ENCODE results near the gene ROPN1. TPM values are rescaled to one million over a fixed set of nuclear protein-coding genes. Genes with fewer than 3 reads are reported as not detected.
"Not testable (repeated sequence)": the region's sequence is repeated elsewhere in the genome, so short reads cannot be mapped to it uniquely, and the experiment has no call there.

Gene ROPN1
- not detected in 2 replicates for total RNA-seq (2014; rRNA removed; shearing (Covaris generic))
- not detected in 2 replicates for total RNA-seq (2022)
- not detected for Bru-seq, nascent RNA
- BruChase-seq, experiment 1, labeled RNA remaining after a 6-hour chase, result not detected
- percentile 5 among the genes with signal in this experiment for BruChase-seq, experiment 2, labeled RNA remaining after a 2-hour chase
- long read RNA-seq, result 0 reads

DNA sequence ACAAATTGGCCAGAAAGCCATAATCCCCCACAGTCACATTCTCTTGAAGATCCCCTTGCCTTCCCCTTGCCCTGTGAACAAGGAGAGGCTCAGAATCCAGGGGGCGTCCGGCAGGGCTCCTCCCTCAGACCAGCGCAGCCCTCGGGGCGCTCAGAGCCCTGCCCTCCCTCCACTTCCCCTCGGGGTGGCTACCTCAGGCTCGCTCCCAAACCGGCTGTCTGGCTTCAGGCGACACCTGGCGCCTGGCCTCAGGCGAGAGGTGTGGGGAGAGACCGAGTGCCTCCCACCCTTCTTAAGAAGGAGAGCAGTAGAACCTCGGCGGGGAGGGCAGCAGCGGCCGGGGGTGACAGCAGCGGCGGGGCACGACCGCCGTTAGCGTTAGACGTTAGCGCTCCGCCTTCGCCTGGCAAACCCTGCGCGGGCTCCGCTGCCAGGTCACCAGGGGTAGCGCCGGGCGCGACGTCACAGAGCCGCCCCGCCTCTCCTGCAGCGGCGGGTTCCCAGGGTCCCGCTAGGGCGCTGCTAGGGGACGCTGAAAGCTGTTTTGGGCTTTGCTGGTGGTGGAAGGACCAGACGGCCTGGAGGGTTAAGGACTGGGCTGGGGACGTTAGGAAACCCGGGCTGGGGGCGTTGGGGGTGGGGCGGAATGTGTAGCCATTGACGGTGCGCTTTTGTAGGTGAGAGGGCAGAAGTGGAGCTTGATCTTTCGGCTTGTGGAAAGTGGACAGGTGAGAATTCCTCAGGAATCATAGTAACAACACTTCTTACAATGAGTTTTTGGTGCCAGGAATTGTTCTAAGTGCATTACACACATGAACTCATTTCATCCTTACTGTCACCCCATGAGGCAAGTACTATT, at the start of gene ROPN1:
ROPN1 (minus strand) TSS at position 395 of the 859 bp plus-strand sequence. CDS start 11,643 bp downstream, outside the sequence.
- H3K4me3 ChIP-seq (ENCODE audit: low read depth, low read length, poor library complexity, severe bottlenecking); H3K4me1 ChIP-seq (ENCODE audit: insufficient read depth, low read length, poor library complexity, severe bottlenecking); H3K9me3 ChIP-seq (ENCODE audit: low read length); H3K36me3 ChIP-seq (ENCODE audit: insufficient read depth, low read length); DNase-seq (ENCODE audit: low spot score); H3K27ac ChIP-seq (ENCODE audit: low read depth, low read length, poor library complexity, severe bottlenecking); H3K79me2 ChIP-seq (ENCODE audit: insufficient read depth, low read depth, low read length); BruUV-seq (replicated peaks); CTCF ChIA-PET (ENCODE audit: unreplicated experiment); H4K20me1 ChIP-seq (ENCODE audit: insufficient read depth, low read length); POLR2A ChIA-PET; H3K9me2 ChIP-seq (ENCODE audit: insufficient read depth, low read length); H2AFZ ChIP-seq (ENCODE audit: low read length); H3K4me2 ChIP-seq (ENCODE audit: low read length); intact Hi-C loops (cut with micrococcal nuclease; ENCODE audit: unreplicated experiment): not testable (repeated sequence)

DNA sequence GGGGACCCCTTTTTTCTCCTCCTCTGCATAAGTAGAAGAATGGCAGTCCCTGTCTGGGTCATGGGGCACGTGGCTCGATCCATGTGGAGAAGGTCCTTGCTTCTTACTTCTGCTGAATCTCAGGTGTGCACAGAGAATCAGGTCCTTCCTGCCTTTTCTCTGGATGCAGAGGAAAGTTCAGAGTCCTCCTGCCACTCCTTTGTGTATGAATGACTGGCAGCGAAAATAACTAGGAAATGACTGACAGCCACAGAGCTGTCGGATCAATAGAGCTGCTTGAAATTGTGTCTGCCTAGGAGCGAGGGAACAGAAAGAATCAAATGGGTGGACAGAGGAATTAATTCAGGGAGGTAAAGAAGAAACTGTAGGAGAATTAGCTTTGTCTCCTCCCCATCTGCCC, 49.6 kb upstream of the ROPN1 start:
- Histone ChIP-seq H2AFZ (ENCODE audit: low read length) (no peak overlapping the region), H3K9me3 (ENCODE audit: low read length) (no peaks in the 10 kb centered on the region), H3K4me3 (ENCODE audit: low read depth, low read length, poor library complexity, severe bottlenecking) (no peak overlapping the region), H3K27ac (ENCODE audit: low read depth, low read length, poor library complexity, severe bottlenecking) (no peak overlapping the region), H3K9me2 (ENCODE audit: insufficient read depth, low read length) (no peaks in the 10 kb centered on the region), H4K20me1 (ENCODE audit: insufficient read depth, low read length) (no peaks in the 10 kb centered on the region), H3K4me2 (ENCODE audit: low read length) (no peak overlapping the region), H3K36me3 (ENCODE audit: insufficient read depth, low read length) (no peaks in the 10 kb centered on the region), H3K4me1 (ENCODE audit: insufficient read depth, low read length, poor library complexity, severe bottlenecking) (no peaks in the 10 kb centered on the region), H3K79me2 (ENCODE audit: insufficient read depth, low read depth, low read length) (no peaks in the 10 kb centered on the region)
- POLR2A ChIA-PET, result no interaction called here
- no TSS peak for BruUV-seq (replicated peaks)
- CTCF ChIA-PET (ENCODE audit: unreplicated experiment), result no interaction called here
- TF ChIP-seq, protein P1, sequence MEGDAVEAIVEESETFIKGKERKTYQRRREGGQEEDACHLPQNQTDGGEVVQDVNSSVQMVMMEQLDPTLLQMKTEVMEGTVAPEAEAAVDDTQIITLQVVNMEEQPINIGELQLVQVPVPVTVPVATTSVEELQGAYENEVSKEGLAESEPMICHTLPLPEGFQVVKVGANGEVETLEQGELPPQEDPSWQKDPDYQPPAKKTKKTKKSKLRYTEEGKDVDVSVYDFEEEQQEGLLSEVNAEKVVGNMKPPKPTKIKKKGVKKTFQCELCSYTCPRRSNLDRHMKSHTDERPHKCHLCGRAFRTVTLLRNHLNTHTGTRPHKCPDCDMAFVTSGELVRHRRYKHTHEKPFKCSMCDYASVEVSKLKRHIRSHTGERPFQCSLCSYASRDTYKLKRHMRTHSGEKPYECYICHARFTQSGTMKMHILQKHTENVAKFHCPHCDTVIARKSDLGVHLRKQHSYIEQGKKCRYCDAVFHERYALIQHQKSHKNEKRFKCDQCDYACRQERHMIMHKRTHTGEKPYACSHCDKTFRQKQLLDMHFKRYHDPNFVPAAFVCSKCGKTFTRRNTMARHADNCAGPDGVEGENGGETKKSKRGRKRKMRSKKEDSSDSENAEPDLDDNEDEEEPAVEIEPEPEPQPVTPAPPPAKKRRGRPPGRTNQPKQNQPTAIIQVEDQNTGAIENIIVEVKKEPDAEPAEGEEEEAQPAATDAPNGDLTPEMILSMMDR (conservative IDR thresholded peaks at IDR 0.05; ENCODE audit: low read length), result no peak
- no peak for TF ChIP-seq EZH2phosphoT487 (IDR thresholded peaks at IDR 0.05; ENCODE audit: borderline replicate concordance, low read depth, low read length)
- intact Hi-C loops (cut with micrococcal nuclease; ENCODE audit: unreplicated experiment), result no loop called here
- no peak for DNase-seq (ENCODE audit: low spot score)

DNA sequence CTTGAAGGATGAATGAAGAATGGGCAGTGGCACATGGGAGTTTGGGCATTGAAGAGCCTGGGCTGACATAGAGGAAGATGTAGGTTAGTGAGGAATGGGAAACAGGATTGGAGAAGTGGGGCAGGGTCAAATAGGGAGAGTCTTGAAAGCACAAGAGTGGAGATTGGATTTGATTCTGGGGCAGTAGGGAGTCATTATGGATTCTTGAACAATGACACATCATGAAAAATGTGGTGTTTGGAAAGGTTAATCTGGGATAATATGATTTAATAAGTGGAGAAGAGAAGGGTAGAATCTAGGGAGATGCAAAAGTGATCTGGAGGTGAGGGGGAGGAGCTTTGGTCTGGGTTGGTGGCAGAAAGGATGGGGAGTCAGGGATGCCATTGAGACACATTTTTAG, 45.4 kb upstream of the ROPN1 start:
- TF ChIP-seq, protein P1 (conservative IDR thresholded peaks at IDR 0.05; ENCODE audit: low read length), result no peak

DNA sequence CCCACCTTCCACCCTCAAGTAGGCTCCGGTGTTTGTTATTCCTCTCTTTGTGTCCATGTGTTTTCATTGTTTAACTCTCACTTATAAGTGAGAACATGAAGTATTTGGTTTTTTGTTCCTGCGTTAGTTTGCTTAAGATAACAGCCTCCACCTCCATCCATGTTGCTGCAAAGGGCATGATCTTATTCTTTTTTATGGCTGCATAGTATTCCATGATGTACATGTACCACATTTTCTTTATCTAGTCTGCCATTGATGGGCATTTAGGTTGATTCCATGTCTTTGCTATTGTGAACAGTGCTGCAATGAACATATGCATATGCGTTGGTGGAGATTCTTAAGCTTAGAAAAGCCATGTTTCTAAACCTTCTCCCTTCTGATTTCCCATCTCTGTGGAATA, 44.3 kb upstream of the ROPN1 start:
- not testable (repeated sequence) for BruUV-seq (replicated peaks); H3K27ac ChIP-seq (ENCODE audit: low read depth, low read length, poor library complexity, severe bottlenecking)

More for the DNA sequence above, 45.4 kb upstream of the ROPN1 start:
- Histone ChIP-seq H3K27ac (ENCODE audit: low read depth, low read length, poor library complexity, severe bottlenecking) (no peak overlapping the region), H3K4me1 (ENCODE audit: insufficient read depth, low read length, poor library complexity, severe bottlenecking) (no peaks in the 10 kb centered on the region), H3K9me3 (ENCODE audit: low read length) (no peaks in the 10 kb centered on the region), H3K79me2 (ENCODE audit: insufficient read depth, low read depth, low read length) (no peaks in the 10 kb centered on the region), H3K9me2 (ENCODE audit: insufficient read depth, low read length) (no peaks in the 10 kb centered on the region), H4K20me1 (ENCODE audit: insufficient read depth, low read length) (no peaks in the 10 kb centered on the region), H2AFZ (ENCODE audit: low read length) (no peak overlapping the region), H3K4me3 (ENCODE audit: low read depth, low read length, poor library complexity, severe bottlenecking) (no peak overlapping the region), H3K36me3 (ENCODE audit: insufficient read depth, low read length) (no peaks in the 10 kb centered on the region), H3K4me2 (ENCODE audit: low read length) (no peak overlapping the region)
- ChIA-PET POLR2A (no interaction called here), CTCF (ENCODE audit: unreplicated experiment) (no interaction called here)
- BruUV-seq (replicated peaks), result no TSS peak
- intact Hi-C loops (cut with micrococcal nuclease; ENCODE audit: unreplicated experiment), result no loop called here
- no peak for DNase-seq (ENCODE audit: low spot score)

More for the DNA sequence above, 44.3 kb upstream of the ROPN1 start:
- H3K4me2 ChIP-seq (ENCODE audit: low read length); H3K4me3 ChIP-seq (ENCODE audit: low read depth, low read length, poor library complexity, severe bottlenecking); POLR2A ChIA-PET; H3K36me3 ChIP-seq (ENCODE audit: insufficient read depth, low read length); DNase-seq (ENCODE audit: low spot score); H4K20me1 ChIP-seq (ENCODE audit: insufficient read depth, low read length); CTCF ChIA-PET (ENCODE audit: unreplicated experiment); H2AFZ ChIP-seq (ENCODE audit: low read length); H3K4me1 ChIP-seq (ENCODE audit: insufficient read depth, low read length, poor library complexity, severe bottlenecking); H3K9me2 ChIP-seq (ENCODE audit: insufficient read depth, low read length); H3K9me3 ChIP-seq (ENCODE audit: low read length); intact Hi-C loops (cut with micrococcal nuclease; ENCODE audit: unreplicated experiment); H3K79me2 ChIP-seq (ENCODE audit: insufficient read depth, low read depth, low read length): not testable (repeated sequence)
